Left lung (tissue), 10 donors: ENCODE results near the gene TNFRSF18. TPM values are rescaled to one million over a fixed set of nuclear protein-coding genes. Genes with fewer than 3 reads are reported as not detected.
"Not testable (repeated sequence)": the region's sequence is repeated elsewhere in the genome, so short reads cannot be mapped to it uniquely, and the experiment has no call there.

Experiments
- ATAC-seq: fragments of 200-7000 bp; cut with Tn5 transposase; one replicate; pipeline ENCODE4 v1.9.1; 2020; ENCODE audit warnings: moderate library complexity
- DNase-seq, 4 donors: peaks; one replicate each; pipeline ENCODE4 v3.0.0-alpha.2; 2013 to 2020
- H3K27ac ChIP-seq, 2 donors: fragments of 200-600 bp; sonication (generic) in 1 of 2; one replicate each; pipeline versions ENCODE4 v1.5.0 to v1.8.0; 2020 to 2021
- H3K27me3 ChIP-seq, 2 donors: fragments of 200-600 bp; sonication (generic) in 1 of 2; one replicate each; pipeline versions ENCODE4 v1.5.0 to v1.8.0; 2020 to 2021
- H3K36me3 ChIP-seq, 2 donors: fragments of 200-600 bp; sonication (generic) in 1 of 2; one replicate each; pipeline versions ENCODE4 v1.5.0 to v1.8.0; 2020 to 2021
- H3K4me1 ChIP-seq, 2 donors: fragments of 200-600 bp; one replicate each; pipeline ENCODE4 v1.8.0; 2021
- H3K4me3 ChIP-seq, 2 donors: fragments of 200-600 bp; sonication (generic) in 1 of 2; one replicate each; pipeline versions ENCODE4 v1.5.0 to v1.8.0; 2020 to 2021; ENCODE audit warnings: mild to moderate bottlenecking in 1 of 2
- H3K9me3 ChIP-seq, 2 donors: fragments of 200-600 bp; sonication (generic) in 1 of 2; one replicate each; pipeline versions ENCODE4 v1.5.0 to v1.8.0; 2020 to 2021
- CTCF ChIP-seq, 2 donors: fragments of 200-600 bp; sonication (generic) in 1 of 2; IDR thresholded peaks; one replicate each; pipeline versions ENCODE4 v1.5.0 to v1.8.0; 2021; ENCODE audit warnings: antibody characterized with exemption in 2 of 2
- intact Hi-C, 2 donors: fragments of 100-400 bp; cut with DNase I; formaldehyde crosslinking; loops; one replicate each; pipeline versions ENCODE4 v1.11.2 to v1.14.2; 2022
- polyA plus RNA-seq, 6 donors: library from polyadenylated mRNA; unstranded; fragments of 120-200 nt; gene quantifications; one replicate each; pipeline ENCODE4 v1.2.1, GENCODE V29; 2013; ENCODE audit not compliant: insufficient read length in 6 of 6
- total RNA-seq, 2 donors: library from RNA; stranded (reverse); fragmentation: NEBNext Ultra II Directional; extraction: Animal tissue kit (Norgen Biotek cat#: 25700); gene quantifications; one replicate each; pipeline ENCODE4 v1.2.1, GENCODE V29; 2021
- donor health status: DM: no; HTN: yes; CAD: no.
- donor health status: DM: no; HTN: no; CAD: no.

The TNFRSF18 gene
- total and polyA plus RNA-seq, 8 donors, result 0.38 to 1.3 (median 0.62) TPM

- no peak for TF ChIP-seq CTCF (IDR thresholded peaks at IDR 0.05)
- H3K36me3 ChIP-seq, result no peaks in the 10 kb centered on the region
- intact Hi-C loops, result no loop called here
- no peak overlapping the region for H3K4me3 ChIP-seq
- peaks cover 0 to 17% of the 10 kb centered on the region in 2 donors for H3K9me3 ChIP-seq
- H3K27ac ChIP-seq, result no peak overlapping the region
- peaks cover 0 to 13% of the 10 kb centered on the region in 2 donors for H3K4me1 ChIP-seq
- ATAC-seq (no peak), DNase-seq (peak in 1 of 4 donors; percentile 53)
- peaks cover 0 to 38% of the 10 kb centered on the region in 2 donors for H3K27me3 ChIP-seq
Measured at GRCh38 chr1:1196431-1197187, 9.8 kb downstream of the TNFRSF18 start.

GRCh38 chr1:1195726-1196125 is 10.7 kb downstream of the TNFRSF18 start:
- H3K36me3 ChIP-seq, H3K4me1 ChIP-seq, H3K4me3 ChIP-seq, H3K27ac ChIP-seq, intact Hi-C loops, ATAC-seq: not testable (repeated sequence)
- DNase-seq, result peak in 1 of 4 donors; percentile 17
- H3K27me3 ChIP-seq, result peaks cover 0 to 29% of the 10 kb centered on the region in 2 donors
- H3K9me3 ChIP-seq, result peaks cover 0 to 17% of the 10 kb centered on the region in 2 donors

- H3K27me3 ChIP-seq, result peaks cover 0 to 19% of the 10 kb centered on the region in 2 donors
- H3K4me3 ChIP-seq, result no peak overlapping the region
- TF ChIP-seq CTCF (IDR thresholded peaks at IDR 0.05), result no peak
- no peaks in the 10 kb centered on the region for H3K36me3 ChIP-seq
- intact Hi-C loops, result no loop called here
- H3K27ac ChIP-seq, result no peak overlapping the region
- H3K4me1 ChIP-seq, result no peaks in the 10 kb centered on the region
- ATAC-seq (no peak), DNase-seq (no peak)
- H3K9me3 ChIP-seq, result peaks cover 0 to 17% of the 10 kb centered on the region in 2 donors
Measured at GRCh38 chr1:1194723-1195122, 11.7 kb downstream of the TNFRSF18 start.

- peaks cover 0 to 17% of the 10 kb centered on the region in 2 donors for H3K9me3 ChIP-seq
- TF ChIP-seq CTCF (IDR thresholded peaks at IDR 0.05), result no peak
- intact Hi-C loops, result no loop called here
- no peak overlapping the region for H3K27ac ChIP-seq
- H3K36me3 ChIP-seq, result no peaks in the 10 kb centered on the region
- H3K4me3 ChIP-seq, result no peak overlapping the region
- H3K27me3 ChIP-seq, result no peaks in the 10 kb centered on the region
- peak in 1 of 4 donors; percentile 64 for DNase-seq
- no peaks in the 10 kb centered on the region for H3K4me1 ChIP-seq
- no peak for ATAC-seq
Measured at GRCh38 chr1:1191734-1192133, 14.7 kb downstream of the TNFRSF18 start.

GRCh38 chr1:1189111-1189510 is 17.3 kb downstream of the TNFRSF18 start:
- H3K36me3 ChIP-seq, result no peaks in the 10 kb centered on the region
- intact Hi-C loops, result no loop called here
- H3K9me3 ChIP-seq, result peaks cover 0 to 7% of the 10 kb centered on the region in 2 donors
- TF ChIP-seq CTCF (IDR thresholded peaks at IDR 0.05), result no peak
- H3K27me3 ChIP-seq, result no peaks in the 10 kb centered on the region
- ATAC-seq (no peak), DNase-seq (no peak)
- no peaks in the 10 kb centered on the region for H3K4me1 ChIP-seq
- no peak overlapping the region for H3K27ac ChIP-seq
- H3K4me3 ChIP-seq, result no peak overlapping the region
